Mammary epithelial cell (primary cell): ENCODE measurements around the gene FNDC11.

ENCODE experiments used
- EZH2 ChIP-seq: IDR thresholded peaks from 2 replicates; pipeline ENCODE4 v1.6.1; 2012; ENCODE audit warnings: low read length, inconsistent platforms, borderline replicate concordance
- TF ChIP-seq, protein P1 (sequence below), 2 donors: IDR thresholded peaks in 1 of 2; conservative IDR thresholded peaks in 1 of 2; 2 replicates each; pipeline ENCODE4 v1.5.1; 2011 to 2012; ENCODE audit warnings: inconsistent platforms in 2 of 2, low read length in 2 of 2, mild to moderate bottlenecking in 2 of 2, control low read depth in 1 of 2, low read depth in 1 of 2; ENCODE audit not compliant: insufficient read depth in 1 of 2; ENCODE audit errors: extremely low read depth in 1 of 2

- TF ChIP-seq, protein P1, sequence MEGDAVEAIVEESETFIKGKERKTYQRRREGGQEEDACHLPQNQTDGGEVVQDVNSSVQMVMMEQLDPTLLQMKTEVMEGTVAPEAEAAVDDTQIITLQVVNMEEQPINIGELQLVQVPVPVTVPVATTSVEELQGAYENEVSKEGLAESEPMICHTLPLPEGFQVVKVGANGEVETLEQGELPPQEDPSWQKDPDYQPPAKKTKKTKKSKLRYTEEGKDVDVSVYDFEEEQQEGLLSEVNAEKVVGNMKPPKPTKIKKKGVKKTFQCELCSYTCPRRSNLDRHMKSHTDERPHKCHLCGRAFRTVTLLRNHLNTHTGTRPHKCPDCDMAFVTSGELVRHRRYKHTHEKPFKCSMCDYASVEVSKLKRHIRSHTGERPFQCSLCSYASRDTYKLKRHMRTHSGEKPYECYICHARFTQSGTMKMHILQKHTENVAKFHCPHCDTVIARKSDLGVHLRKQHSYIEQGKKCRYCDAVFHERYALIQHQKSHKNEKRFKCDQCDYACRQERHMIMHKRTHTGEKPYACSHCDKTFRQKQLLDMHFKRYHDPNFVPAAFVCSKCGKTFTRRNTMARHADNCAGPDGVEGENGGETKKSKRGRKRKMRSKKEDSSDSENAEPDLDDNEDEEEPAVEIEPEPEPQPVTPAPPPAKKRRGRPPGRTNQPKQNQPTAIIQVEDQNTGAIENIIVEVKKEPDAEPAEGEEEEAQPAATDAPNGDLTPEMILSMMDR (conservative IDR thresholded peaks at IDR 0.05 in 1 of 2, IDR thresholded peaks at IDR 0.05 in 1 of 2; ENCODE audit: extremely low read depth in 1 of 2, insufficient read depth in 1 of 2, low read depth in 1 of 2, low read length in 2 of 2), result no peak
- no peak for TF ChIP-seq EZH2
These were observed 48.2 kb upstream of the FNDC11 start for GRCh38 chr20:63505723-63506122.
